HG03354 (cell line): ENCODE data around the gene N4BP2L1.
"Not testable (repeated sequence)": the region's sequence is repeated elsewhere in the genome, so short reads cannot be mapped to it uniquely, and the experiment has no call there.

Source experiments
- ATAC-seq: cut with Tn5 transposase; IDR thresholded peaks from one replicate; pipeline ENCODE4 v1.9.1; 2021; ENCODE audit warnings: mild to moderate bottlenecking; ENCODE audit not compliant: unreplicated experiment, poor library complexity, severe bottlenecking

N4BP2L1 gene

DNA sequence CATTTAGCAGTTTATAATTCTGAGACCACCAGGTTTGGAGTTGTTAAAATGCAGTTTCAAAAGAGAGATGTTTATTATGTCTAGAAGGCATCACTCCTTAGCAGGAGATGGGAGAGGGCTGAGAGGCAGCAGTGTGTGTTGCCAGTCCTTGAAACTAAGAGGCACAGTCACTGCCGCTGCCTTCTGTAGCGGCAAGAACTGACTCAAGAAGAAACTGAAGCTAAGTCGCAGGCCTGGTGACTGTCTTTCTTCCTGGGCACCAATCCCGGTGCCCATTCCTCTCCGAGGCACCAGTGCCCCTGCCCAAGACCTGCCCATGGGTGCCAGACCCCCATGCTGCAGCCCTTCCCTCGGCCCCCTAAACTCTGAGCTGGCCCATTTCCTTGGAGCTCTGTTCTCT lies 20.1 kb downstream of the N4BP2L1 start:
- no peak for ATAC-seq

DNA sequence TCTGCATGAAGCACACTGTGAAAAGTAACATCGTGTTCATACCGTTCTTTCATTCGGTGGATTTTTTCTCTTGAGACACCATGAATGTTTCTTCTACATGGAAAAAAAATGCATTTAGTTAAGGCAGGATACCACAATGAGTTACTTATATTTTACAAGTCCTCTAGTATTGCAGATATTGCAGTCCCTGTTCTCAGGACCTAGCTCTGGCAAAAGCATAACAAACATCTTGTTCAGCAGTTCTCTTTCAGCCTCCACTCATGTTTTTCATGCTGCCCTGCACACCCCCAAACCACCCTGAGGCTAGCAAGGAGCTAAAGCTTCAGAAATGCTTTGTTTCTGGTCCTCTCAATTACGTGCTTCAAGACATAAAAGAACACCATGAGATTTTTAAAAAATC lies 24.8 kb downstream of the N4BP2L1 start:
- no peak for ATAC-seq

GRCh38 chr13:32391101-32391619 lies 36.8 kb downstream of the N4BP2L1 start:
- no peak for ATAC-seq

DNA sequence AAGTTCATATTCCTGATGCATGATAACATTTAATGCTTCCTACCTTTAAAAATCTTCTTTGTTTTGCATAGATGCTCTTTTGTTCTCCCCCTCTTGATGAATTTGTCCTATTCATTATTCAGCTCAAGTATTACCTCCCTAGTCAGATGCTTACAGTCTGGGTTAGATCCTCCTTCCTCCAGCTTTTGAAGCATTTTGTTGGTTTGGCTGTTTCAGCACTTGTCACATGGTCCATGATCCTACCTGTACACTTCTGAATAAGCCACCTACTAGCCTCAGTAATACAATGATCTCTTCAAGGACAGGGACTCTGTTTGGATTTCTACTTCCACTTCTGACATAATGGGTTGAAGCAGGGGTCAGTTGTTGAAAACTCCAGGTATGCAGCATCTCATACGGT lies 37.4 kb downstream of the N4BP2L1 start:
- ATAC-seq, result no peak

- ATAC-seq, result peak; percentile 84
These were observed 37.9 kb downstream of the N4BP2L1 start for GRCh38 chr13:32390048-32390447.

DNA sequence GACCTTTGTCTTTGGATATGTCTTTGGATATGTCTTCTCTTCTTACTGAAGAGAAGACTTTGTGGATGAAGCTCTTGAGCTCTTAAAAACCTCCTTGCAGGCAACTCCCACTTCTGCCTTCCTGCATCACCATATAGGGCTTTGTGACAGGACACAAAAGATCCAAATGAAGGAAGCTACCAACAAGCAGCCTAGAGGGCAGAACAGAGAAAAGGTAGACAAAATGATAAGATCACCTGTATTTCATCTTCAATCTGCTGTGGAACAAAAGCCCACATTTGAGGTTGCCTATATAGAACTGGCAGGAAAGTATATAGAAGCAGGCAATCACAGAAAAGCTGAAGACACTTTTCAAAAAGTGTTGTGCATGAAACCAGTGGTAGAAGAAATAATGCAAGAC lies 42.5 kb downstream of the N4BP2L1 start:
- no peak for ATAC-seq

- no peak for ATAC-seq
These were observed 43.2 kb downstream of the N4BP2L1 start for GRCh38 chr13:32384702-32385101.

GRCh38 chr13:32383836-32384618 lies 43.9 kb downstream of the N4BP2L1 start:
- no peak for ATAC-seq

DNA sequence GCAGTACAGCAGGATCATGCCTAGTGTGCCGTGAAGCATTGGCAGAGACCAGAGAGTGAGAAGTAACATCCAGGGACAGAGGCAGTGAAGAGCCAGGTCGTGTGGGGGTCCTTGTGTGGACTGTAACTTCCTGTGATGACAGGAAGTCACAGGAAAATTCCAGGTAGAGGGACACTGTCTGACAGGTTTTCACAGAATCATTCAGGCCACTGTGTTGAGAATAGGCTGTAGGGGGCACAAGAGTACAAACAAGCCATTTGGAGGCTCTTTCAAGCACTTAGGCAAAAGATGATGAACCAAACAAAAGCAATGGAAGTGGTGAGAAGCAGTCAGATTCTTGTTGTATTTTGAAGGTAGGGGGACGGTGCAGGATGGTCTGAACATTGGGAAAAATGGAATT lies 46.4 kb downstream of the N4BP2L1 start:
- ATAC-seq, result no peak

DNA sequence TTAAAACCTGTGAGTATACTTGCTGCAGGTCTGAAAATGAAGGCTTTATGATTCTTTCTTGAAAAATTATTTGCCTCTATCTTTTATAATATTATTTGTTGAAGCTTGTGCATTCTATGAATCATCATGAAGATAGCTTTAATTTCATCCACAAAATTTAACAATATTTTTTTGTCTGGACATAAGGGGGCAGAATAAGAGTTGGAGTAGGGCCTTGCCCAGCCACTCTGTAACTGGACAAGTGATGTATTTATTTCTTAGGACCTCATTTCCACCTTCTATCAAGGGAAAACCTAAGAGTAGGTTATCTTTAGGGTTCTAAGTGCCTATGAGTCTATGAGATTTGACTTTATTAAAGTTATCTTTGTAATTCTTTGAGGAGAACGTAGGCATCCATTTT lies 49.9 kb downstream of the N4BP2L1 start:
- ATAC-seq, result no peak

- no peak for ATAC-seq
These were observed 51.1 kb downstream of the N4BP2L1 start for GRCh38 chr13:32376642-32377415.

- no peak for ATAC-seq
These were observed 57.1 kb downstream of the N4BP2L1 start for GRCh38 chr13:32370805-32371204.

- ATAC-seq, result no peak
These were observed 65.4 kb downstream of the N4BP2L1 start for GRCh38 chr13:32362574-32362973.

- ATAC-seq, result not testable (repeated sequence)
These were observed 72.0 kb downstream of the N4BP2L1 start for GRCh38 chr13:32355935-32356334.

DNA sequence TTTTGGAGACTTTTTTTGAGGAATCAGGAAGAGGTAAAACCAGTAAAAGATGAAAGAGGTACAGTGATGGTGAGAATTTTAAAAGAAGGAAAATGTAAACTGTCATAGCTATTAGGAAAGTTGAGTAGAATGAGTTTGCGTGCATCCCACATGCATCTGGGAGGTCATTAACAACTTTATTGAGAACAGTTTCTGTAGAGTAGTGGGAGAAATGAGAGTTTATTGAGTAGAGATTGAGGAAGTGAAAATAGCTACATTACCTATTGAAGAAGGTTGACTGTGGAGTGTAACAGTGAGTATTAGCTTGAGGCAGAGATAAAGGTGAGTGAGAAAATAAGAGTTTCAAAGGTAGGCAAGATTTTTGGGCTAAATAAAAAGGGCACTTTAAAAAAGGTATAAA lies 73.9 kb downstream of the N4BP2L1 start:
- peak; percentile 71 for ATAC-seq

- not testable (repeated sequence) for ATAC-seq
These were observed 77.0 kb downstream of the N4BP2L1 start for GRCh38 chr13:32350839-32351441.
